ENCODE measurements around the gene GCNT3. TPM values are rescaled to one million over a fixed set of nuclear protein-coding genes. Genes with fewer than 3 reads are reported as not detected.

The GCNT3 gene
- total RNA-seq, 1 donor from 2014 or later, result 0.40 TPM

GRCh38 chr15:59647085-59647484 lies 35.5 kb downstream of the GCNT3 start:
- Mint-ChIP-seq H3K9me3 (ENCODE audit: unreplicated experiment) (no peaks in the 10 kb centered on the region), H3K4me1 (ENCODE audit: unreplicated experiment) (peaks cover 1% of the 10 kb centered on the region), H3K36me3 (ENCODE audit: unreplicated experiment) (peaks cover 24% of the 10 kb centered on the region), H3K4me3 (ENCODE audit: unreplicated experiment) (no peak overlapping the region), H3K27ac (ENCODE audit: unreplicated experiment) (no peak overlapping the region), H3K27me3 (ENCODE audit: unreplicated experiment) (no peaks in the 10 kb centered on the region)
- TF ChIP-seq CTCF (IDR thresholded peaks at IDR 0.05), result no peak
- no peak for DNase-seq (ENCODE audit: extremely low spot score, unreplicated experiment)

DNA sequence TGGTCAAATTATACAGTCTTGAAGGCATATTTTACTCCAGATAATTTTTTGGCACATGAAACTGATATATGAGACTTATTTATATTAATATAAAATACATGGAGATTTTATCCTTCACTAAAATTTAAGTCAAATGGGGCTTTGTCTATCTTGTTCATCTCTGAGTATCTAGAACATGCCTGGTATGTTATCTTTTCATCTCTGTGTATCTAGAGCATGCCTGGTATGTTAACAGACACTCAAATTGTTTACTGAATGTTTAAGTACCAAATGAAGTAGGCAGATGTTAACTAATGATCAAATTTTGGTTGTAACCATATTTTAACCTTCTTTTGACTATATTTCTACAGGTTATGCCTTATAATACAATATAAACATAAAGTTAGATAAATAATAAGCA lies 38.0 kb downstream of the GCNT3 start:
- DNase-seq (ENCODE audit: extremely low spot score, unreplicated experiment), result no peak
- peaks cover 6% of the 10 kb centered on the region for H3K9me3 Mint-ChIP-seq (ENCODE audit: unreplicated experiment)
- no peak overlapping the region for H3K27ac Mint-ChIP-seq (ENCODE audit: unreplicated experiment)
- no peak overlapping the region for H3K4me3 Mint-ChIP-seq (ENCODE audit: unreplicated experiment)
- TF ChIP-seq CTCF (IDR thresholded peaks at IDR 0.05), result no peak
- peaks cover 1% of the 10 kb centered on the region for H3K4me1 Mint-ChIP-seq (ENCODE audit: unreplicated experiment)
- no peaks in the 10 kb centered on the region for H3K27me3 Mint-ChIP-seq (ENCODE audit: unreplicated experiment)
- peaks cover 26% of the 10 kb centered on the region for H3K36me3 Mint-ChIP-seq (ENCODE audit: unreplicated experiment)

DNA sequence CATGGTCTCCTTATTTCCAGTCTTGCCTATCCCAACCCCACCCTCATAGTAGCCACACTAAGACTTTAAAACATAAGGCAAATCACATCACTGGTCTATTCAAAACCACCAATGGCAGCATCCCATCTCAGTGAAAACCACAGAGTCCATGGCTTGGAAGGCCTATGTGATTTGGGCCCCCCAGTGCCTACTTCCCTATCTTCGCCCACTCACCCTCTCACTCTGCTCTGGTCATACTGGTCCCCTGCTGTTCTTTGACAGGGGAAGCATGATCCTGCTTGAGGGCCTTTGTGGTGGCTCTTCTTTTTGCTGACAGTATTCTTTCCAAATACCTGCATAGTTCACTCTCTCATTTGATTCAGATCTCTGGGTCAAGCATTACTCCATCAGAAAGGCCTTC lies 42.5 kb downstream of the GCNT3 start:
- H3K4me3 Mint-ChIP-seq (ENCODE audit: unreplicated experiment), result no peak overlapping the region
- no peak overlapping the region for H3K27ac Mint-ChIP-seq (ENCODE audit: unreplicated experiment)
- no peaks in the 10 kb centered on the region for H3K27me3 Mint-ChIP-seq (ENCODE audit: unreplicated experiment)
- H3K9me3 Mint-ChIP-seq (ENCODE audit: unreplicated experiment), result peaks cover 6% of the 10 kb centered on the region
- peaks cover 6% of the 10 kb centered on the region for H3K4me1 Mint-ChIP-seq (ENCODE audit: unreplicated experiment)
- no peak for DNase-seq (ENCODE audit: extremely low spot score, unreplicated experiment)
- H3K36me3 Mint-ChIP-seq (ENCODE audit: unreplicated experiment), result peaks cover 17% of the 10 kb centered on the region
- TF ChIP-seq CTCF (IDR thresholded peaks at IDR 0.05), result no peak

- H3K4me3 Mint-ChIP-seq (ENCODE audit: unreplicated experiment), result no peak within 1 kb of the TSS
- peaks cover 5% of the 10 kb centered on the region for H3K4me1 Mint-ChIP-seq (ENCODE audit: unreplicated experiment)
- peaks cover 20% of the 10 kb centered on the region for H3K36me3 Mint-ChIP-seq (ENCODE audit: unreplicated experiment)
- peak; percentile 97 for DNase-seq (ENCODE audit: extremely low spot score, unreplicated experiment)
- no peak within 1 kb of the TSS for H3K27ac Mint-ChIP-seq (ENCODE audit: unreplicated experiment)
- peaks cover 6% of the 10 kb centered on the region for H3K9me3 Mint-ChIP-seq (ENCODE audit: unreplicated experiment)
- no peak for TF ChIP-seq CTCF (IDR thresholded peaks at IDR 0.05)
- no peaks in the 10 kb centered on the region for H3K27me3 Mint-ChIP-seq (ENCODE audit: unreplicated experiment)
These were observed 45.5 kb downstream of the GCNT3 start, which contains the start of gene GTF2A2 for GRCh38 chr15:59656897-59657634. GTF2A2 (minus strand) TSS chr15:59657515; CDS start chr15:59652277, 5,238 bp downstream.

DNA sequence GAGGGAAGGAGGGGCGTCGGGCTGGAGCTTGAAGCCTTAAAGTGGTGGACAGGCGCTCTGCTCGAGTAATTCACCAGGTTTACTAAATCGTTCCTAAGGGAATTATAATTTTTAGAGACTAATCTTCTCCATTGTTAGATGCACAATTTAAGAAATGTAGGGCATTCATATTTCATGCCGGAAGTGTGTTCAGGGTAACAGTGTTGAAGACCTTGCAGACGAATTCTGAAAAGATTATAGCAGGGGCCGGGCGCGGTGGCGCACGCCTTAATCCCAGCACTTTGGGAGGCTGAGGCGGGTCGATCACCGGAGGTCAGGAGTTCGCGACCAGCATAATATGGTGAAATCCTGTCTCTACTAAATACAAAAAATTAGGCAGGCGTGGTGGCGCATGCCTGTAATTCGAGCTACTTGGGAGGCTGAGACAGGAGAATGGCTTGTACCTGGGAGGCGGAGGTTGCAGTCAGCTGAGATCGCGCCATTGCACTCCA lies 46.1 kb downstream of the GCNT3 start:
- Mint-ChIP-seq H3K36me3 (ENCODE audit: unreplicated experiment) (peaks cover 17% of the 10 kb centered on the region), H3K4me1 (ENCODE audit: unreplicated experiment) (peaks cover 5% of the 10 kb centered on the region), H3K4me3 (ENCODE audit: unreplicated experiment) (no peak overlapping the region), H3K27me3 (ENCODE audit: unreplicated experiment) (no peaks in the 10 kb centered on the region), H3K27ac (ENCODE audit: unreplicated experiment) (no peak overlapping the region), H3K9me3 (ENCODE audit: unreplicated experiment) (peaks cover 3% of the 10 kb centered on the region)
- no peak for DNase-seq (ENCODE audit: extremely low spot score, unreplicated experiment)
- TF ChIP-seq CTCF (IDR thresholded peaks at IDR 0.05), result no peak

Data from osteocyte (in vitro differentiated cells).